GM12878 (cell line): Measurements from ENCODE around the gene DNAAF1. TPM values are rescaled to one million over a fixed set of nuclear protein-coding genes. Genes with fewer than 3 reads are reported as not detected.

ENCODE experiments used
- ATAC-seq: fragments of 200-7000 bp; cut with Tn5 transposase; 3 replicates; pipeline ENCODE4 v1.9.1; 2020; ENCODE audit warnings: mild to moderate bottlenecking, moderate library complexity
- BruUV-seq: library from RNA; stranded (reverse); fragments of 400-500 nt; replicated peaks from 2 replicates; lab custom pipeline; 2021; lab: Mats Ljungman, UMichigan
- CTCF ChIA-PET: fragments of 300-600 bp; sonication (Branson Sonifier 250); formaldehyde crosslinking; extraction: SDS; loops from one replicate; lab custom pipeline; 2021; ENCODE audit warnings: inconsistent platforms; lab: Yijun Ruan, JAX
- POLR2A ChIA-PET: fragments of 350-600 bp; formaldehyde crosslinking; extraction: SDS; loops from one replicate; lab custom pipeline; 2021; ENCODE audit warnings: inconsistent platforms; lab: Charles Lee
- RAD21 ChIA-PET: fragments of 300-600 bp; sonication (Branson Sonifier 250); formaldehyde crosslinking; loops from one replicate; lab custom pipeline; 2023; ENCODE audit warnings: antibody characterized with exemption; ENCODE audit not compliant: unreplicated experiment; lab: Charles Lee
- SMC1A ChIA-PET: fragments of 300-600 bp; sonication (Branson Sonifier 250); formaldehyde crosslinking; loops from one replicate; lab custom pipeline; 2023; ENCODE audit not compliant: unreplicated experiment, uncharacterized antibody; lab: Charles Lee
- DNase-seq: peaks from one replicate; pipeline ENCODE4 v3.0.0-alpha.2; 2011; ENCODE audit warnings: low read depth, low spot score
- FAIRE-seq: peaks from 3 replicates; lab custom pipeline; 2011; peaks lifted over from hg19 to GRCh38; lab: Jason Lieb, UNC
- H2AFZ ChIP-seq: 2 replicates; pipeline ENCODE4 v1.6.0; 2011; ENCODE audit warnings: low read depth, low read length, control low read depth; ENCODE audit not compliant: control insufficient read depth
- H3K27ac ChIP-seq: 2 replicates; pipeline ENCODE4 v1.5.1; 2011; ENCODE audit warnings: control low read depth; ENCODE audit not compliant: control insufficient read depth, insufficient read depth
- H3K27me3 ChIP-seq, 2 experiments: replicated peaks in 1 of 2; 2 replicates each; pipeline versions ENCODE4 v1.6.0 to v1.6.1; 2011; ENCODE audit warnings: low read length in 1 of 2; ENCODE audit not compliant: control insufficient read depth in 2 of 2, insufficient read depth in 2 of 2
- H3K36me3 ChIP-seq, 2 experiments: 2 replicates each; pipeline ENCODE4 v1.5.1; 2011; ENCODE audit warnings: low read length in 1 of 2; ENCODE audit not compliant: control insufficient read depth in 2 of 2, insufficient read depth in 2 of 2
- H3K4me1 ChIP-seq: 2 replicates; pipeline ENCODE4 v1.6.1; 2011; ENCODE audit warnings: mild to moderate bottlenecking, low read length, moderate library complexity, mixed read lengths; ENCODE audit not compliant: control insufficient read depth, insufficient read depth
- H3K4me2 ChIP-seq: 2 replicates; pipeline ENCODE4 v1.6.0; 2011; ENCODE audit warnings: control low read depth; ENCODE audit not compliant: control insufficient read depth, insufficient read depth
- H3K4me3 ChIP-seq: fragments of 200-600 bp; sonication (generic); 2 replicates; pipeline ENCODE4 v1.5.1; 2016
- H3K79me2 ChIP-seq: 2 replicates; pipeline ENCODE4 v1.6.0; 2011; ENCODE audit warnings: low read length; ENCODE audit not compliant: control insufficient read depth, insufficient read depth
- H3K9ac ChIP-seq: 2 replicates; pipeline ENCODE4 v1.8.0; 2011; ENCODE audit warnings: low read length, control low read depth, mixed read lengths; ENCODE audit not compliant: control insufficient read depth, insufficient read depth
- H3K9me3 ChIP-seq: replicated peaks from 3 replicates; pipeline ENCODE4 v1.5.1; 2011; ENCODE audit warnings: mild to moderate bottlenecking, low read length; ENCODE audit not compliant: control insufficient read depth, insufficient read depth
- H4K20me1 ChIP-seq: 2 replicates; pipeline ENCODE4 v1.6.0; 2011; ENCODE audit not compliant: control insufficient read depth, insufficient read depth
- BMI1 ChIP-seq: fragments of 450-650 bp; IDR thresholded peaks from 2 replicates; pipeline ENCODE4 v1.6.1; 2016; ENCODE audit warnings: mild to moderate bottlenecking, moderate library complexity, borderline replicate concordance
- CUX1 ChIP-seq: IDR thresholded peaks from 2 replicates; pipeline ENCODE4 v1.6.1; 2012; ENCODE audit warnings: improper control_type of control experiment, low read depth, low read length; ENCODE audit not compliant: insufficient replicate concordance
- DPF2 ChIP-seq: fragments of 450-650 bp; IDR thresholded peaks from 2 replicates; pipeline ENCODE4 v1.6.1; 2017; ENCODE audit warnings: mild to moderate bottlenecking
- E4F1 ChIP-seq: fragments of 450-650 bp; IDR thresholded peaks from 2 replicates; pipeline ENCODE4 v1.6.1; 2018; ENCODE audit warnings: borderline replicate concordance, mild to moderate bottlenecking; ENCODE audit not compliant: partially characterized antibody
- FOXK2 ChIP-seq: fragments of 450-650 bp; IDR thresholded peaks from 2 replicates; pipeline ENCODE4 v1.6.1; 2017; ENCODE audit warnings: mild to moderate bottlenecking, moderate library complexity
- IRF4 ChIP-seq: IDR thresholded peaks from 2 replicates; pipeline ENCODE4 v1.6.1; 2011; ENCODE audit warnings: low read depth, low read length
- MTA2 ChIP-seq: fragments of 450-650 bp; IDR thresholded peaks from 2 replicates; pipeline ENCODE4 v1.6.1; 2016; ENCODE audit warnings: low read depth, mild to moderate bottlenecking, moderate library complexity
- SMARCA5 ChIP-seq: fragments of 450-650 bp; IDR thresholded peaks from 2 replicates; pipeline ENCODE4 v1.6.1; 2017; ENCODE audit warnings: mild to moderate bottlenecking
- SP1 ChIP-seq: IDR thresholded peaks from one replicate; pipeline ENCODE4 v1.6.1; 2011; ENCODE audit warnings: low read depth, low read length
- ZBTB33 ChIP-seq: fragments of 450-650 bp; IDR thresholded peaks from 2 replicates; pipeline ENCODE4 v1.6.1; 2017; ENCODE audit warnings: mild to moderate bottlenecking
- ZNF384 ChIP-seq: IDR thresholded peaks from 2 replicates; pipeline ENCODE4 v1.6.1; 2012; ENCODE audit warnings: low read depth, mild to moderate bottlenecking, low read length, improper control_type of control experiment, borderline replicate concordance
- WGBS: methylation state at CpG from one replicate; pipeline ENCODE4 v1.1.6; 2016; ENCODE audit warnings: low lambda C conversion rate; ENCODE audit not compliant: insufficient replicate concordance, insufficient coverage; ENCODE audit errors: missing lambda C conversion rate; 5-methylcytosine and 5-hydroxymethylcytosine counted together
- in situ Hi-C: fragments of 300-500 bp; cut with MboI; formaldehyde crosslinking; loops from 9 replicates; pipeline ENCODE4 v1.14.3; 2018; ENCODE audit warnings: mixed read lengths
- intact Hi-C: fragments of 100-400 bp; cut with micrococcal nuclease; formaldehyde crosslinking; loops from one replicate; pipeline ENCODE4 v1.14.2; 2022; ENCODE audit not compliant: unreplicated experiment
- polyA plus RNA-seq, 11 experiments: library from polyadenylated mRNA; depleted of rRNA in 4 of 11; unstranded in 6 of 11; stranded (reverse) in 5 of 11; fragments of >200 nt; fragmentation: Nextera tagmentation in 4 of 11; fragmentation: Illumina TruSeq in 1 of 11; extraction: Ambion mirVana in 4 of 11; extraction: Trizol in 1 of 11; gene quantifications; 1 replicate in 1 of 11; 2 replicates in 10 of 11; pipeline versions ENCODE4 v1.2.1 to v1.2.3, GENCODE V29; 2011 to 2016; ENCODE audit warnings: inconsistent platforms in 2 of 11, missing spikeins in 2 of 11, low read depth in 1 of 11
- total RNA-seq, 4 experiments: library from RNA; depleted of rRNA in 3 of 4; stranded (reverse); fragments of >200 nt in 3 of 4; fragmentation: Illumina TruSeq in 1 of 4; extraction: Trizol in 1 of 4; gene quantifications; 2 replicates each; pipeline versions ENCODE4 v1.2.1 to v1.2.3, GENCODE V29; 2013 to 2021

The DNAAF1 gene
- total and polyA plus RNA-seq, 10 of the 15 experiments (the other 5 are each of a cell fraction or from before 2014, with no cell fraction given), result 0.02 to 0.76 (median 0.08) TPM; not detected in 6

DNA sequence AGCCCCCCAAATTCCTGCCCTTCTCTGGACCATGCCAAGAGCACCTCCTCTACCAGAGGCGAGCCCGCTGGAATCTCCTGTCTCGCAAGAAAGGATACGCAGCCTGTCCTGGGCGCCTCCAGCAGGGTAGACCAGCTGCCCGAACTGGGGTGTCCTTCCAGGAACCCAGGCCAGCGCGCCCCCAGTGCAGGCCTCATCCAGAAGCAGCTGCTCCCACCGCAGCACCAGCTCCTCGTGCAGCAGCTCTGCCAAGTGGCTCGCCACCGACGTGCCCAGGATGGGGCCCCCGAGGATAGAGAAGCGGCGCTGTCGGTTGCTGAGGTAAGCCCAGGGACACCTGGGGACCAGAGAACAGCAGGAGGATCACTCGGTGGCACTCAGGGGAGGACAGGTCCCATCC lies 37.0 kb downstream of the DNAAF1 start:
- ChIA-PET POLR2A (no interaction called here), RAD21 (no interaction called here), SMC1A (no interaction called here), CTCF (no interaction called here)
- Histone ChIP-seq H4K20me1 (no peaks in the 10 kb centered on the region), H3K4me2 (no peak overlapping the region), H3K27me3 (no peaks in the 10 kb centered on the region), H3K4me3 (no peak overlapping the region), H2AFZ (no peak overlapping the region), H3K4me1 (no peaks in the 10 kb centered on the region), H3K36me3 (peaks cover 5 to 23% of the 10 kb centered on the region in 2 experiments; a peak in 3 of 4 replicates), H3K9me3 (no peaks in the 10 kb centered on the region), H3K9ac (no peak overlapping the region), H3K79me2 (peaks cover 17% of the 10 kb centered on the region), H3K27ac (no peak overlapping the region)
- no TSS peak for BruUV-seq
- FAIRE-seq (no peak), ATAC-seq (no peak), DNase-seq (no peak)
- no peak for TF ChIP-seq MTA2
- no peak for TF ChIP-seq SP1
- no peak for TF ChIP-seq ZBTB33
- TF ChIP-seq FOXK2, result no peak
- no peak for TF ChIP-seq IRF4
- TF ChIP-seq ZNF384, result no peak
- no peak for TF ChIP-seq SMARCA5
- no peak for TF ChIP-seq DPF2
- no peak for TF ChIP-seq CUX1
- TF ChIP-seq E4F1, result no peak
- no peak for TF ChIP-seq BMI1
- in situ Hi-C loops, result loop anchor here (5.0 kb wide), 1 partner anchor 225 kb away; no protein-coding TSS in a partner anchor
- intact Hi-C loops, result no loop called here
- 91% methylated on average over 18 of the region's 18 CpGs for WGBS
